ENCODE data around the gene TMEM259.

Gene TMEM259

DNA sequence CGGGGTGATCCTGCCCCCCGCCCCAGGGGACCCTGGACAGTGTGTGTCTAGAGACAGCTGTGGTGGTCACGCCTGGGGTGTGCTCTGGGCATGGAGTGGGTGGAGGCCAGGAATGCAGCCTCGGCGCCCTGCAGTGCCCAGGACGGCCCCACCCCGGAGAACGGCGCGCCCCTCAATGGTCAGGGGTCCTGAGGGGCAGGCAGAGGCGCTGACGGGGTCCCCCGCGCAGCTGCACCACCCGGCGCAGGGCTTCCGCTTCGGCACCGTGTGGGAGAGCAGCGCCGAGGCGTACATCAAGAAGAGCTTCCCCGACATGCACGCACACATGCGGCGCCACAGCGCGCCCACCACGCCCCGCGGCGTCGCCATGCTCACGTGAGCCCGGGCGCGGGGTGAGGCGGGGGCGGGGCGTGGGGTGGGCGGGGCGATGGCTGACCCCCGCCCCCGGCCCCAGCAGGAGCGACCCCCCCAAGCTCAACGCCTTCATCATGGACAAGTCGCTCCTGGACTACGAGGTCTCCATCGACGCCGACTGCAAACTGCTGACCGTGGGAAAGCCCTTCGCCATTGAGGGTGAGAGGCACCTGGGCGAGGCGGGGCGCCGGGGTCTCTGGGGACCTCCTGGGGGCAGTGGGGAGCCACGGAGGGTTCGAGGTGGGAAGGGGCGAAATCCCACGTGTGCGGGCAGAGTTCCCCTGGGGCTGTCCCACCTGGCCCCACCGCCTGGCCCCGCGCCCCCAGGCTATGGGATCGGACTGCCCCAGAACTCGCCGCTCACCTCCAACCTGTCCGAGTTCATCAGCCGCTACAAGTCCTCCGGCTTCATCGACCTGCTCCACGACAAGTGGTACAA is 13.3 kb downstream of the TMEM259 start:
- H3K4me3 ChIP-seq (ENCODE audit: low read length): no peak overlapping the region
- TF ChIP-seq CTCF (conservative IDR thresholded peaks at IDR 0.05; ENCODE audit: low read length): no peak
- no peak for DNase-seq (ENCODE audit: low read depth)

- DNase-seq (ENCODE audit: low read depth): no peak
- no peak overlapping the region for H3K4me3 ChIP-seq (ENCODE audit: low read length)
- TF ChIP-seq CTCF (conservative IDR thresholded peaks at IDR 0.05; ENCODE audit: low read length): no peak
Measured at GRCh38 chr19:1006711-1007398, 14.1 kb downstream of the TMEM259 start.

DNA sequence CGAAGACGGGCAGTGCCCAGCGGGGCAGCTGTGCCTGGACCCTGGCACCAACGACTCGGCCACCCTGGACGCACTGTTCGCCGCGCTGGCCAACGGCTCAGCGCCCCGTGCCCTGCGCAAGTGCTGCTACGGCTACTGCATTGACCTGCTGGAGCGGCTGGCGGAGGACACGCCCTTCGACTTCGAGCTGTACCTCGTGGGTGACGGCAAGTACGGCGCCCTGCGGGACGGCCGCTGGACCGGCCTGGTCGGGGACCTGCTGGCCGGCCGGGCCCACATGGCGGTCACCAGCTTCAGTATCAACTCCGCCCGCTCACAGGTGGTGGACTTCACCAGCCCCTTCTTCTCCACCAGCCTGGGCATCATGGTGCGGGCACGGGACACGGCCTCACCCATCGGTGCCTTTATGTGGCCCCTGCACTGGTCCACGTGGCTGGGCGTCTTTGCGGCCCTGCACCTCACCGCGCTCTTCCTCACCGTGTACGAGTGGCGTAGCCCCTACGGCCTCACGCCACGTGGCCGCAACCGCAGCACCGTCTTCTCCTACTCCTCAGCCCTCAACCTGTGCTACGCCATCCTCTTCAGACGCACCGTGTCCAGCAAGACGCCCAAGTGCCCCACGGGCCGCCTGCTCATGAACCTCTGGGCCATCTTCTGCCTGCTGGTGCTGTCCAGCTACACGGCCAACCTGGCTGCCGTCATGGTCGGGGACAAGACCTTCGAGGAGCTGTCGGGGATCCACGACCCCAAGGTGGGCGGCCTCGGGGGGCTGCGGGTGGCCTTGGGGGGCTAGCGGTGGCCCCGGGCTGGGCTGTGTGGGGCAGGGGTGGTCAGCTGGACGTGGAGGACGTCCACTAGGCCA is 15.9 kb downstream of the TMEM259 start:
- H3K4me3 ChIP-seq (ENCODE audit: low read length): no peak overlapping the region
- DNase-seq (ENCODE audit: low read depth): no peak
- no peak for TF ChIP-seq CTCF (conservative IDR thresholded peaks at IDR 0.05; ENCODE audit: low read length)

DNA sequence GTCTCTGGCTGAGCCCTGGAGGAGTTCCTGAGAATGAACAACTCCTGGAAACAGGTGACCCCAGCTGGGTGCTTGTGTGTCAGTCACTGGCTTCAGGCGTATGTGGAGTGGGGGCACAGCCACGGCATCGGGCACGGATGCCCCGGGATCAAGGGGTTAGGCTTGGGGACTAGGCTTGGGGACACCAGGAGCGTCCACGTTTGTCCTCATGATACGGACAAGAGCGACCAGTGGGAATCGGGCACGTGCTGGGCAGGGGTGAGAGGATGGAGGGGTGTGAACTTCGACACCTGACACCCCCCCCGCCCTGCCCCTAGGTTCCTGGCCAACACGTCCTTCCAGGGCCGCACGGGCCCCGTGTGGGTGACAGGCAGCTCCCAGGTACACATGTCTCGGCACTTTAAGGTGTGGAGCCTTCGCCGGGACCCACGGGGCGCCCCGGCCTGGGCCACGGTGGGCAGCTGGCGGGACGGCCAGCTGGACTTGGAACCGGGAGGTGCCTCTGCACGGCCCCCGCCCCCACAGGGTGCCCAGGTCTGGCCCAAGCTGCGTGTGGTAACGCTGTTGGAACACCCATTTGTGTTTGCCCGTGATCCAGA is 16.6 kb downstream of the TMEM259 start:
- TF ChIP-seq CTCF (conservative IDR thresholded peaks at IDR 0.05; ENCODE audit: low read length): no peak
- no peak for DNase-seq (ENCODE audit: low read depth)
- no peak overlapping the region for H3K4me3 ChIP-seq (ENCODE audit: low read length)

DNA sequence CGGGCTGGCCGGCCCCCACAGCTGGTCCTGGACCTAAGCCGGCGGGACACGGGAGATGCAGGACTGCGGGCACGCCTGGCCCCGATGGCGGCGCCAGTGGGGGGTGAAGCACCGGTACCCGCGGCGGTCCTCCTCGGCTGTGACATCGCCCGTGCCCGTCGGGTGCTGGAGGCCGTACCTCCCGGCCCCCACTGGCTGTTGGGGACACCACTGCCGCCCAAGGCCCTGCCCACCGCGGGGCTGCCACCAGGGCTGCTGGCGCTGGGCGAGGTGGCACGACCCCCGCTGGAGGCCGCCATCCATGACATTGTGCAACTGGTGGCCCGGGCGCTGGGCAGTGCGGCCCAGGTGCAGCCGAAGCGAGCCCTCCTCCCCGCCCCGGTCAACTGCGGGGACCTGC is 17.6 kb downstream of the TMEM259 start:
- no peak for TF ChIP-seq CTCF (conservative IDR thresholded peaks at IDR 0.05; ENCODE audit: low read length)
- no peak overlapping the region for H3K4me3 ChIP-seq (ENCODE audit: low read length)
- DNase-seq (ENCODE audit: low read depth): no peak

GRCh38 chr19:1002600-1002999 is 18.3 kb downstream of the TMEM259 start:
- no peak for DNase-seq (ENCODE audit: low read depth)
- no peak overlapping the region for H3K4me3 ChIP-seq (ENCODE audit: low read length)
- no peak for TF ChIP-seq CTCF (conservative IDR thresholded peaks at IDR 0.05; ENCODE audit: low read length)

Data from AG10803 (cell line).